HFFc6 (cell line): ENCODE measurements around the gene RELT. TPM values are rescaled to one million over a fixed set of nuclear protein-coding genes. Genes with fewer than 3 reads are reported as not detected.

Experiments used
- DNase-seq: peaks from one replicate; pipeline ENCODE4 v3.0.0-alpha.2; 2018
- H3K27ac Mint-ChIP-seq: 2 replicates; pipeline ENCODE4 v1.8.0; 2020; ENCODE audit warnings: mild to moderate bottlenecking, mixed read lengths
- H3K27me3 Mint-ChIP-seq: 2 replicates; pipeline ENCODE4 v1.8.0; 2021; ENCODE audit warnings: mild to moderate bottlenecking, moderate library complexity, mixed read lengths; ENCODE audit not compliant: insufficient read depth
- H3K36me3 Mint-ChIP-seq: 2 replicates; pipeline ENCODE4 v1.8.0; 2021; ENCODE audit warnings: low read depth, mixed read lengths
- H3K4me1 Mint-ChIP-seq: 2 replicates; pipeline ENCODE4 v1.8.0; 2020; ENCODE audit warnings: low read depth, mixed read lengths
- H3K4me3 Mint-ChIP-seq: 2 replicates; pipeline ENCODE4 v1.8.0; 2020; ENCODE audit warnings: mild to moderate bottlenecking, moderate library complexity, mixed read lengths
- H3K9me3 Mint-ChIP-seq: 2 replicates; pipeline ENCODE4 v1.8.0; 2020; ENCODE audit warnings: mild to moderate bottlenecking, mixed read lengths
- total RNA-seq, 6 experiments: library from RNA; stranded (reverse); fragmentation: NEBNext Ultra II Directional; extraction: Animal tissue kit (Norgen Biotek cat#: 25700); gene quantifications; 2 replicates in 1 of 6; 3 replicates in 5 of 6; pipeline ENCODE4 v1.2.3, GENCODE V29; 2021
- TF ChIP-seq, protein P1 (sequence below): fragments of 200-600 bp; sonication (generic); IDR thresholded peaks from 2 replicates; pipeline ENCODE4 v1.5.0; 2021; ENCODE audit warnings: antibody characterized with exemption, mild to moderate bottlenecking

Gene RELT
- total RNA-seq, 6 experiments from 2014 or later = 6.2 to 7.7 (median 7.0) TPM

- H3K36me3 Mint-ChIP-seq = peaks cover 30% of the 10 kb centered on the region
- no peaks in the 10 kb centered on the region; the same call in none of the 2 replicates for H3K27me3 Mint-ChIP-seq
- H3K9me3 Mint-ChIP-seq = no peaks in the 10 kb centered on the region
- H3K27ac Mint-ChIP-seq = no peak overlapping the region
- no peak for DNase-seq
- H3K4me3 Mint-ChIP-seq = no peak overlapping the region
- TF ChIP-seq, protein P1, sequence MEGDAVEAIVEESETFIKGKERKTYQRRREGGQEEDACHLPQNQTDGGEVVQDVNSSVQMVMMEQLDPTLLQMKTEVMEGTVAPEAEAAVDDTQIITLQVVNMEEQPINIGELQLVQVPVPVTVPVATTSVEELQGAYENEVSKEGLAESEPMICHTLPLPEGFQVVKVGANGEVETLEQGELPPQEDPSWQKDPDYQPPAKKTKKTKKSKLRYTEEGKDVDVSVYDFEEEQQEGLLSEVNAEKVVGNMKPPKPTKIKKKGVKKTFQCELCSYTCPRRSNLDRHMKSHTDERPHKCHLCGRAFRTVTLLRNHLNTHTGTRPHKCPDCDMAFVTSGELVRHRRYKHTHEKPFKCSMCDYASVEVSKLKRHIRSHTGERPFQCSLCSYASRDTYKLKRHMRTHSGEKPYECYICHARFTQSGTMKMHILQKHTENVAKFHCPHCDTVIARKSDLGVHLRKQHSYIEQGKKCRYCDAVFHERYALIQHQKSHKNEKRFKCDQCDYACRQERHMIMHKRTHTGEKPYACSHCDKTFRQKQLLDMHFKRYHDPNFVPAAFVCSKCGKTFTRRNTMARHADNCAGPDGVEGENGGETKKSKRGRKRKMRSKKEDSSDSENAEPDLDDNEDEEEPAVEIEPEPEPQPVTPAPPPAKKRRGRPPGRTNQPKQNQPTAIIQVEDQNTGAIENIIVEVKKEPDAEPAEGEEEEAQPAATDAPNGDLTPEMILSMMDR = no peak
- H3K4me1 Mint-ChIP-seq = peaks cover 88% of the 10 kb centered on the region
Measured at GRCh38 chr11:73413256-73413655, 37.1 kb downstream of the RELT start.

- Mint-ChIP-seq H3K4me1 (peaks cover 77% of the 10 kb centered on the region), H3K27ac (peak overlapping the region; percentile 82)
Measured at GRCh38 chr11:73414977-73415651, 38.9 kb downstream of the RELT start.

DNA sequence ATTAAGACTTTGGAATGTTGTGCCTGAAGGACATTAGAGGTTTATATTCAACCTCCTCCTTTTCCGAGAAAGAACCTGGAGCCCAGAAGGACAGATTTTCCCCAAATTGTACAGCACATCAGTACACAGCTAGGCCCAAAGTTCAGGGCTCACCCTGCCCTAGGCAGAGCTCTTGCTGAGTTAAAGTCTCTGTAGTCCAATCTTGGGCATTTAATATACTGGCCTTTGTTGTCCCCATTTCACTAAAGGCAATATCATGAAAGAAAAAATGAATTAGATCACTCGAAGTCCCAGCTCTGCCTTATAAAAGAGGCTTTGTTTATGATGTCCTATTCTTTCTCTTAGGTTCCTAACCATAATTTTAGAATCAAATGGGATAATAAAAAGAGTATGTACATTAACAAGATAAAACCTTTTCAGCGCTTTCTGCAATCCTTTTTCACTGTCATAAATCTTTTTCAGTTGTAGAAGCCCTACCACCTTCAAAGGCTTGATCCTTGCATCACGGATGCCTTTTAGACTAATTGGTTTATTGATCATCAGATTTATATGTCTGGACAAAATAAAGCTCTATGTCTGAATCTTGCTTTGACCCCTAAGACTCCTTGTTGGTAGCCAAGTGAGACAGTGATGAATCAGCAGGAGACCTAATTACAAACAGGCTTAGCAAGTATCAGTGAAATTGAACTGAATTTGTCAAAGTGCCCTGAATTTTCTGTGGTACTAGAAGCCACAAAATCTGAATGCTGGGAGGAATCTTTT lies 39.8 kb downstream of the RELT start:
- Mint-ChIP-seq H3K4me1 (peaks cover 67% of the 10 kb centered on the region), H3K4me3 (peak overlapping the region; percentile 63), H3K36me3 (peaks cover 20% of the 10 kb centered on the region), H3K27me3 (no peaks in the 10 kb centered on the region; the same call in 1 of the 2 replicates), H3K9me3 (no peaks in the 10 kb centered on the region), H3K27ac (peak overlapping the region; percentile 82)
- DNase-seq = peak; percentile 69
- TF ChIP-seq, protein P1 = no peak

More at GRCh38 chr11:73414977-73415651, 38.9 kb downstream of the RELT start:
- Mint-ChIP-seq H3K27me3 (no peaks in the 10 kb centered on the region; the same call in 1 of the 2 replicates), H3K4me3 (no peak overlapping the region), H3K36me3 (peaks cover 20% of the 10 kb centered on the region), H3K9me3 (no peaks in the 10 kb centered on the region)
- TF ChIP-seq, protein P1 = no peak
- DNase-seq = peak; percentile 74

DNA sequence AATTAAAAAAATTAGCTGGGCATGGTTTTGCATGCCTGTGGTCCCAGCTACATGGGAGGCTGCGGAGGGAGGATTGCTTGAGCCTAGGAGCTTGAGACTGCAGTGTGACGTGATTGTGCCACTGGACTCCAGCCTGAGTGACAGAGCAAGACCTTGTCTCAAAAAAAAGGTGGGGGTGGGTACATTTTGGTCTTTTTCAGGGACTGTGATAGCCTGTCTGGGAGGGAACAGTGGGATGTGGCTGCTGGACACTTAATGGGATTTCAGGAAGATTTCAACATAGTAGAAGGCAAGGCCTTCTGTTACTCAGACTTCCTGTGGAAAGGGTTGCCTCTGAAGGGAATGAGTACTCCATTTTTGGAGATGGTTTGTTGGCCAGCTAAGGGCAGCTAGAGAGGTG lies 40.6 kb downstream of the RELT start:
- Mint-ChIP-seq H3K27ac (peak overlapping the region; percentile 82), H3K4me1 (peaks cover 60% of the 10 kb centered on the region), H3K27me3 (no peaks in the 10 kb centered on the region; the same call in 1 of the 2 replicates), H3K9me3 (no peaks in the 10 kb centered on the region), H3K4me3 (peak overlapping the region; percentile 63), H3K36me3 (peaks cover 20% of the 10 kb centered on the region)
- TF ChIP-seq, protein P1 = no peak
- no peak for DNase-seq

- Mint-ChIP-seq H3K4me1 (peaks cover 30% of the 10 kb centered on the region), H3K4me3 (no peak overlapping the region), H3K36me3 (peaks cover 8% of the 10 kb centered on the region), H3K27me3 (peaks cover 2% of the 10 kb centered on the region; the same call in 1 of the 2 replicates), H3K9me3 (no peaks in the 10 kb centered on the region), H3K27ac (no peak overlapping the region)
- no peak for DNase-seq
- TF ChIP-seq, protein P1 = no peak
Measured at GRCh38 chr11:73420136-73420535, 43.9 kb downstream of the RELT start.
